Left lung (tissue), 10 donors: ENCODE results near the gene ARL6IP4. TPM values are rescaled to one million over a fixed set of nuclear protein-coding genes. Genes with fewer than 3 reads are reported as not detected.

Experiments
- ATAC-seq: fragments of 200-7000 bp; cut with Tn5 transposase; one replicate; pipeline ENCODE4 v1.9.1; 2020; ENCODE audit warnings: moderate library complexity
- DNase-seq, 4 donors: peaks; one replicate each; pipeline ENCODE4 v3.0.0-alpha.2; 2013 to 2020
- H3K27ac ChIP-seq, 2 donors: fragments of 200-600 bp; sonication (generic) in 1 of 2; one replicate each; pipeline versions ENCODE4 v1.5.0 to v1.8.0; 2020 to 2021
- H3K27me3 ChIP-seq, 2 donors: fragments of 200-600 bp; sonication (generic) in 1 of 2; one replicate each; pipeline versions ENCODE4 v1.5.0 to v1.8.0; 2020 to 2021
- H3K36me3 ChIP-seq, 2 donors: fragments of 200-600 bp; sonication (generic) in 1 of 2; one replicate each; pipeline versions ENCODE4 v1.5.0 to v1.8.0; 2020 to 2021
- H3K4me1 ChIP-seq, 2 donors: fragments of 200-600 bp; one replicate each; pipeline ENCODE4 v1.8.0; 2021
- H3K4me3 ChIP-seq, 2 donors: fragments of 200-600 bp; sonication (generic) in 1 of 2; one replicate each; pipeline versions ENCODE4 v1.5.0 to v1.8.0; 2020 to 2021; ENCODE audit warnings: mild to moderate bottlenecking in 1 of 2
- H3K9me3 ChIP-seq, 2 donors: fragments of 200-600 bp; sonication (generic) in 1 of 2; one replicate each; pipeline versions ENCODE4 v1.5.0 to v1.8.0; 2020 to 2021
- CTCF ChIP-seq, 2 donors: fragments of 200-600 bp; sonication (generic) in 1 of 2; IDR thresholded peaks; one replicate each; pipeline versions ENCODE4 v1.5.0 to v1.8.0; 2021; ENCODE audit warnings: antibody characterized with exemption in 2 of 2
- intact Hi-C, 2 donors: fragments of 100-400 bp; cut with DNase I; formaldehyde crosslinking; loops; one replicate each; pipeline versions ENCODE4 v1.11.2 to v1.14.2; 2022
- polyA plus RNA-seq, 6 donors: library from polyadenylated mRNA; unstranded; fragments of 120-200 nt; gene quantifications; one replicate each; pipeline ENCODE4 v1.2.1, GENCODE V29; 2013; ENCODE audit not compliant: insufficient read length in 6 of 6
- total RNA-seq, 2 donors: library from RNA; stranded (reverse); fragmentation: NEBNext Ultra II Directional; extraction: Animal tissue kit (Norgen Biotek cat#: 25700); gene quantifications; one replicate each; pipeline ENCODE4 v1.2.1, GENCODE V29; 2021
- donor health status: DM: no; HTN: yes; CAD: no.
- donor health status: DM: no; HTN: no; CAD: no.

Gene ARL6IP4
- total and polyA plus RNA-seq, 8 donors = 122 to 198 (median 158) TPM

- ATAC-seq (no peak), DNase-seq (no peak)
- intact Hi-C loops = no loop called here
- H3K36me3 ChIP-seq = peaks cover 0 to 7% of the 10 kb centered on the region in 2 donors
- no peak overlapping the region for H3K4me3 ChIP-seq
- H3K9me3 ChIP-seq = no peaks in the 10 kb centered on the region
- no peaks in the 10 kb centered on the region for H3K4me1 ChIP-seq
- H3K27ac ChIP-seq = no peak overlapping the region
- no peaks in the 10 kb centered on the region for H3K27me3 ChIP-seq
- TF ChIP-seq CTCF (IDR thresholded peaks at IDR 0.05) = no peak
Measured at GRCh38 chr12:122956035-122956434, 24.4 kb upstream of the ARL6IP4 start.

DNA sequence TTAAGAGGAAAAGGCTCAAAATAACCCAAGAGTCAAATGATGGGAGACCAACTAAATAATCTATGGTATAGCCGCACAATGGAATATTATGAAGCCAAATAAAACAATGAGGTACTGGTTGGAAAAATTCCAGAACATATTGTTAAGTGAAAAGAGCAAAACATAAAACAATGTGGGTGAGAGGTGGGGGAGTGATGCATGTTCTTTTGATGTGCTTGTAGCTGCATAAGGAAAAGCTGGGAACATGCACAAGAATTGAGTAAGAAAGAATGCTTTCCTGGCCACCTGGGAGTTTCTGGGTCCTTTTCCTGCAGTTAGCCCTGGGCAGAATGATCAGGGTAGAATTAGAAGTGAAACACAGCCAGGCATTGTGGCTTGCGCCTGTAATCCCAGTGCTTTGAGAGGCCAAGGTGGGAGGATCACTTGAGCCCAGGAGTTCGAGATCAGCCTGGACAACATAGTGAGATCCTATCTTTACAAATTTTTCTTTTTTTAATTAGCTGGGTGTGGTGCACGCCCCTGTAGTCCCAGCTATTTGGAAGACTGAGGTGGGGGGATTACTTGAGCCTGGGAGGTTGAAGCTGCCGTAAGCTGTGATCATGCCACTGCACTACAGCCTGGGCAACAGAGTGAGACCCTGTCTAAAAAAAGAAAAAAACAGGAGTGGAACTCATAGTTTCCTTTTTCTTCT lies 22.1 kb upstream of the ARL6IP4 start:
- DNase-seq = no peak
- H3K4me3 ChIP-seq = no peak overlapping the region
- intact Hi-C loops = no loop called here
- ATAC-seq = no peak
- peaks cover 0 to 7% of the 10 kb centered on the region in 2 donors for H3K36me3 ChIP-seq
- H3K27me3 ChIP-seq = no peaks in the 10 kb centered on the region
- TF ChIP-seq CTCF (IDR thresholded peaks at IDR 0.05) = no peak
- H3K4me1 ChIP-seq = peaks cover 5 to 6% of the 10 kb centered on the region in 2 donors
- H3K27ac ChIP-seq = no peak overlapping the region
- H3K9me3 ChIP-seq = no peaks in the 10 kb centered on the region

GRCh38 chr12:122959566-122960192 lies 20.8 kb upstream of the ARL6IP4 start:
- ATAC-seq (no peak), DNase-seq (peak in 1 of 4 donors; percentile 74)
- no peaks in the 10 kb centered on the region for H3K9me3 ChIP-seq
- no peak overlapping the region for H3K4me3 ChIP-seq
- H3K4me1 ChIP-seq = peaks cover 15% of the 10 kb centered on the region in 2 donors
- no peak overlapping the region for H3K27ac ChIP-seq
- intact Hi-C loops = no loop called here
- H3K27me3 ChIP-seq = no peaks in the 10 kb centered on the region
- peaks cover 0 to 7% of the 10 kb centered on the region in 2 donors for H3K36me3 ChIP-seq
- no peak for TF ChIP-seq CTCF (IDR thresholded peaks at IDR 0.05)

DNA sequence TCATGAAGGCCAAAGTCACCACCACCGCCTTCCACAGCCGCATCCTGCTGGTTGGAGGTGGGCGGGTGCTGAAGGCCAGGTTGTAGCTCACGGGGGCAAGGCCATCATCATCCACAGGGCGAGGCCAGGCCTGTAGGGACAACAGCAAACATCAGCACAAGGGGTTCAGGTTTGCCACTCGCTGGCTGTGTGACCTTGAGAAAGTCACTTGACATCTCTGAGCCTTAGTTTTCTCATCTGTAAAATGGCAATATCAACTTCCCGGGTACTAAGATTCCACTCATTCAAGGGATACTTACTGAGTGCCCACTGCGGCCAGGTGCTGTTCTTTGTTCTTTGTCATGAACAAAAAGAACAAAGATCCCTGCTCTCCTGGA lies 20.3 kb upstream of the ARL6IP4 start:
- H3K4me1 ChIP-seq = peaks cover 15% of the 10 kb centered on the region in 2 donors
- DNase-seq = no peak
- no peak overlapping the region for H3K27ac ChIP-seq
- intact Hi-C loops = no loop called here
- H3K9me3 ChIP-seq = no peaks in the 10 kb centered on the region
- no peaks in the 10 kb centered on the region for H3K27me3 ChIP-seq
- no peak for ATAC-seq
- no peak for TF ChIP-seq CTCF (IDR thresholded peaks at IDR 0.05)
- no peak overlapping the region for H3K4me3 ChIP-seq
- H3K36me3 ChIP-seq = peaks cover 0 to 7% of the 10 kb centered on the region in 2 donors

GRCh38 chr12:122961531-122962329 lies 18.8 kb upstream of the ARL6IP4 start:
- peak in 2 of 4 donors; percentile 46 to 54 for DNase-seq
- peak; percentile 9 for ATAC-seq
- H3K36me3 ChIP-seq = peaks cover 0 to 7% of the 10 kb centered on the region in 2 donors
- no peak for TF ChIP-seq CTCF (IDR thresholded peaks at IDR 0.05)
- H3K4me3 ChIP-seq = no peak overlapping the region
- no peaks in the 10 kb centered on the region for H3K9me3 ChIP-seq
- peaks cover 23 to 28% of the 10 kb centered on the region in 2 donors for H3K4me1 ChIP-seq
- peak overlapping the region; percentile 28 to 46 for H3K27ac ChIP-seq
- no peaks in the 10 kb centered on the region for H3K27me3 ChIP-seq
- intact Hi-C loops = no loop called here
